HG03432 (cell line): Measurements from ENCODE around the gene KRT4.

ENCODE experiments used
- ATAC-seq: cut with Tn5 transposase; IDR thresholded peaks from one replicate; pipeline ENCODE4 v1.9.1; 2021; ENCODE audit warnings: mild to moderate bottlenecking, moderate library complexity; ENCODE audit not compliant: unreplicated experiment

KRT4 gene

GRCh38 chr12:52794479-52795331 lies 19.2 kb downstream of the KRT4 start:
- no peak for ATAC-seq

GRCh38 chr12:52792185-52793029 lies 21.5 kb downstream of the KRT4 start:
- no peak for ATAC-seq

DNA sequence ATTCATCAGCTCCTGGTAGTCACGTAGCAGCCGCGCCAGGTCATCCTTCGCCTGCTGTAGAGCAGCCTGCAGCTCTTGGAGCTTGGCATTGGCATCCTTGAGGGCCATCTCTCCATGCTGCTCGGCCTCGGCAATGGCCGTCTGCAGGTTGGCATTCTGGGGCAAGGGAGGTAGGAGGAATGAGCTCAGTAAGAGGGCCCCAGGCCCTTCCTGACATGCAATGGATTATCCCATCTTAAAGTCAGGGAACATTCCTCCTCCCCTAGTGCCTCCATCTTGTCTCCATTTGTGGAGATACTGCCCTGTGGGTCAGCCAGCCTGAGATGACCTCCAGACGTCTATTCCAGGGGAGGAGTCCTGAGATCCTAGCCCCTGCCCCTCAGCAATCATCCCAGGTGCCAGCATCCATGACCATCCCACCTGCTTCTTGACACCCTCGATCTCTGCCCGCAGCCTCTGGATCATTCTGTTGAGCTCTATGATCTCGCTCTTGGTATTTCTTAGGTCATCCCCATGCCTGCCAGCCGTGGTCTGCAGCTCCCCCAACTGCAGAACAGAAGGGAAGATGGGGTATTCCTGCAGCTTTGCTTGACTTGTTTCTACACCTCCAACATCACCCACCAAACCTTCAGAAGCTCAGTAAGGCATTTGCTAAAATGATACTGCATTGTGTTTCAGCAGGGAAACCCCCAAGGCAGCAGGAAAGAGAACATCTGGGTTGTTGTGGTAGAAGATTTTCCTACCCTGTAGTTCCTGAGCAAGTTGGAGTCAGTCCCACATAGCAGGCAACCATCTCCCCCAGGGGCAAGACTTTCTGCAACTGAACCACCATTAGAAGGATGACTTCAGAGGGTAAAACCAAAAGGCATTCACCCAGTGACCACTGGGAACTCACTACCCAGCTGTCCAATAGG lies 22.4 kb downstream of the KRT4 start:
- ATAC-seq = no peak

GRCh38 chr12:52790427-52791270 lies 23.3 kb downstream of the KRT4 start:
- ATAC-seq = no peak

- ATAC-seq = no peak
Measured at GRCh38 chr12:52789637-52790426, 24.1 kb downstream of the KRT4 start.

- no peak for ATAC-seq
Measured at GRCh38 chr12:52788876-52789636, 24.9 kb downstream of the KRT4 start.

DNA sequence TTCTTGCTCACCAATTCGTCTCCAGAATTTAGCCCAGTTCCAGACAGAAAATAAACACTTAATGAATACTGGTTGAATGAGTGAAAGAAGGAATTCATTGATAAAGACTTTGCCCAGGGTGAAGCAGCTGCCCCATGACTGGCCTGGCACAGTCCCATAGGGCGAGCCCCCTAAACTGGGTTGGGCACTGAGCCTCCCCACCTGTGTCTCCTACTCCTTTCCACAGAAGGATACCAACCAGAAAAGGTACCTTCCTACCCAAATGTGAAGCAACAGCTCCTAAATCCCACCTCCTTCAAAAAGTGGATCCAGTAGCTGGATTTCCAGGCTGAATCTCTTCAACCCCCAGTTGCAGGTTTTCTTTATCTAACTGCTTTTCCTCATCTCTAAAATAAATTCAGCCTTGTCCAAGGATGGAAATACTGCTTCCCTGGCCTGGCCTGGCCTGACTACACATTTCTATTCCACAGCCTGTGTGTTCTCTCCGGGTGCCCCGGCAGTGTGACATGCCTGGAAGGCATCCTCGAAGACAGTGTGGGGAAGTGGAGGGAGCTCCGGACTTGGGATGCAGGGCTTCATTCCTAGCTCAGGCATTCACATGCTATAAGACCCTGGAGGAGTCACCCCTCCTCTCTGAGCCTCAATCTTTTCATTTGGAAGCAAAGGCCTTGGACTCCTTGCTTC lies 25.6 kb downstream of the KRT4 start:
- ATAC-seq = no peak

GRCh38 chr12:52787324-52788191 lies 26.4 kb downstream of the KRT4 start:
- ATAC-seq = no peak

DNA sequence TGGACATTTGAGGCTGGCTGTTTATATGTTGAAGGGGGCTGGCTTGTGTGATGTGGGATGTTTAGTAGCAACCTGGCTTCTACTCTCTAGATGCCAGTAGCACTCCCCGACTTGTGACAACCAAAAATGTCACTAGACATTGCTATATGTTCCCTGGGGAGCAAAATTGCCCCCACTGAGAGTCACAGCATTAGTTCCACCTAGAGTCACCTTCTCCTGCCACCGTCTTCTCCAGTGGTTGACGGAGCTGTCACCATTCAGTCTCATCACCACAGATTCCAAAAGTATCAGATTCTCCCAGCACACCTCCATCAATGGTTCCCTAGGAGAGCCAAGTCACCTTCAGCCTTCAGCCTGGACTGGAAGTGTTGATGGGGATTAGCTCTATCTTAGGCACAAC lies 29.0 kb downstream of the KRT4 start:
- ATAC-seq = no peak

- no peak for ATAC-seq
Measured at GRCh38 chr12:52783563-52784316, 30.2 kb downstream of the KRT4 start.

GRCh38 chr12:52782502-52782901 lies 31.4 kb downstream of the KRT4 start:
- no peak for ATAC-seq

- no peak for ATAC-seq
Measured at GRCh38 chr12:52781399-52782082, 32.4 kb downstream of the KRT4 start.

DNA sequence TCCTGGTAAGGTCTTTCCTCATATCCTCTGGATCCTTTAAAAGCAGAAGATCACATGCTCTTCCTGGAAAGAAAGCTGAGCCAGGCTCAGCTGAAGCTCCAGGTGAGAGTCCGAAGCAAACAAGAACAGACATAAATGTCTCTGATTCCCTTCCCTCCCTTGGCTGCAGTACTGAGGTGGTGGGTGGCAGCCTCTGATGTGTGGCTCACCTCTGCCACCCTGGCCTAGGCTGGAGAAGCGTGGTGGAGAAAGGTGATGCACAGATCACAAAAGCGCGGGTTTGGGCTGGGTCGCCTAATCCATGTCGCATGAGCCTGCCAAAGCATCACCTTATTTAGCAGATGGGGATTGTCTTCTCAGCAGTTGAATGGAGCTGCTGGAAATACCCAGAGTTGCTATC lies 34.0 kb downstream of the KRT4 start:
- ATAC-seq = no peak

DNA sequence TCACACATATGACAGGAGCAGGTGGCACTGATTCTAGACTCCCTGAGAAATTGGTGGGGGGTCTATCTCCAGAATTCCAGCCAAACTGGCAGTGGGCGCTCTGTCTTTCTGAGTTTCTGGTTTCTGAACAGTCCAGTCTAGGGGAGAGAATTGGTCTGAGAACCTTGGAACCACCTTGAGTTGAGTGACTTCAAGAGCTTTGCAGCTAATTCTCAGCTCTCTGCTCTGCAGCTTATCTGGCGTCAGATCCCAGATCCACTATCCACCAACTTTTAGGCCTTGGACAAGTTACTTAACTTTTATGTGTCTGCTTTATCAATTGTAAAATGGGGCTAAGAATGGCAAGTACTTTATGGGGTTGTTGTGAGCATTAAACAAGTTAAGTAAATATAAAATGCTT lies 35.1 kb downstream of the KRT4 start:
- ATAC-seq = no peak

- ATAC-seq = no peak
Measured at GRCh38 chr12:52777566-52777965, 36.4 kb downstream of the KRT4 start.

DNA sequence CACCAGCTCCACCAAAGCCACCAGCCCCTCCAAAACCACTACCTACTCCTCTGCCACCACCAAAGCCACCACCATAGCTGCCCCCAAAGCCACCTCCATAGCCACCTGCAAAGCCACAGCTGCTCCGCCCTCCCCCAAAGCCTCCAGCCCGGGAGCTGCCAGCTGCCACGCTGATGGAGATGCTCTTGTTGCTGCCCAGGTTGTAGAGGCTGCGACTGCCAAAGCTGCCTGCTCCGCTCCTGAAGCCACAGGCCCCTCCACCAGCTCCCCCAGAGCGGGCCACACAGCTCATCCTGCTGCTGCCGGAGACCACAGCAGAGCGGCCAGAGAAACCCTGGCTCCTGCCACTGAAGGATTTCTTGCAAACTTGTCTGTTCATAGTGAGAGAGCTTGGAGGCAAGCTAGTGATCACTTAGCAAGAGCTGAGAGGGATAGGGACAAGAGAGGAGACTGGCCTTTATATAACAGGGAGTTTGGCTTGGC lies 37.0 kb downstream of the KRT4 start, which contains the start of gene KRT76:
TSS of gene KRT76 (minus strand) at position 433 of the 483 bp plus-strand sequence. CDS start at position 379, 54 bp downstream.
- no peak for ATAC-seq
